B cell (primary cell): Measurements from ENCODE around the gene TNIP1.

Experiments used
- EZH2 ChIP-seq: IDR thresholded peaks from 2 replicates; pipeline ENCODE4 v1.6.1; 2012; ENCODE audit warnings: borderline replicate concordance, low read depth, mild to moderate bottlenecking, moderate library complexity, low read length; ENCODE audit not compliant: insufficient read depth, poor library complexity, severe bottlenecking
- TF ChIP-seq, protein P1 (sequence below): fragments of 200-600 bp; IDR thresholded peaks from one replicate; pipeline ENCODE4 v1.8.0; 2022; ENCODE audit warnings: antibody characterized with exemption, mild to moderate bottlenecking

GRCh38 chr5:151026088-151026487 is 54.7 kb downstream of the TNIP1 start:
- TF ChIP-seq, protein P1, sequence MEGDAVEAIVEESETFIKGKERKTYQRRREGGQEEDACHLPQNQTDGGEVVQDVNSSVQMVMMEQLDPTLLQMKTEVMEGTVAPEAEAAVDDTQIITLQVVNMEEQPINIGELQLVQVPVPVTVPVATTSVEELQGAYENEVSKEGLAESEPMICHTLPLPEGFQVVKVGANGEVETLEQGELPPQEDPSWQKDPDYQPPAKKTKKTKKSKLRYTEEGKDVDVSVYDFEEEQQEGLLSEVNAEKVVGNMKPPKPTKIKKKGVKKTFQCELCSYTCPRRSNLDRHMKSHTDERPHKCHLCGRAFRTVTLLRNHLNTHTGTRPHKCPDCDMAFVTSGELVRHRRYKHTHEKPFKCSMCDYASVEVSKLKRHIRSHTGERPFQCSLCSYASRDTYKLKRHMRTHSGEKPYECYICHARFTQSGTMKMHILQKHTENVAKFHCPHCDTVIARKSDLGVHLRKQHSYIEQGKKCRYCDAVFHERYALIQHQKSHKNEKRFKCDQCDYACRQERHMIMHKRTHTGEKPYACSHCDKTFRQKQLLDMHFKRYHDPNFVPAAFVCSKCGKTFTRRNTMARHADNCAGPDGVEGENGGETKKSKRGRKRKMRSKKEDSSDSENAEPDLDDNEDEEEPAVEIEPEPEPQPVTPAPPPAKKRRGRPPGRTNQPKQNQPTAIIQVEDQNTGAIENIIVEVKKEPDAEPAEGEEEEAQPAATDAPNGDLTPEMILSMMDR: no peak
- TF ChIP-seq EZH2: no peak
